ENCODE measurements around the gene KCNT1.

KCNT1 gene

GRCh38 chr9:135785013-135785575 lies 83.1 kb downstream of the KCNT1 start:
- no peak for DNase-seq (ENCODE audit: low read depth)

DNA sequence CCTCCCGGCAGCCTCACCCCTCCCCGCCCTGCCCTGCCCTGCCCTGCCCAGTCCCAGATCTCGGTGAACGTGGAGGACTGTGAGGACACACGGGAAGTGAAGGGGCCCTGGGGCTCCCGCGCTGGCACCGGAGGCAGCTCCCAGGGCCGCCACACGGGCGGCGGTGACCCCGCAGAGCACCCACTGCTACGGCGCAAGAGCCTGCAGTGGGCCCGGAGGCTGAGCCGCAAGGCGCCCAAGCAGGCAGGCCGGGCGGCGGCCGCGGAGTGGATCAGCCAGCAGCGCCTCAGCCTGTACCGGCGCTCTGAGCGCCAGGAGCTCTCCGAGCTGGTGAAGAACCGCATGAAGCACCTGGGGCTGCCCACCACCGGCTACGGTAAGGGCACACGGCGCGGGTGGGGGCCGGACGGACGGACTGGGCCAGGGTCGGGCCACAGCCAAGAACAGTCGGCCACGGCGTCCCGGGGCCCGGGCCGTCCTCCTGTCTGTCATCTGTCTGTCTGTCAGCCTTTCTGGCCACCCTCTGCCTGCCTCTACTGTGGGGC lies 84.2 kb downstream of the KCNT1 start:
- no peak for DNase-seq (ENCODE audit: low read depth)

DNA sequence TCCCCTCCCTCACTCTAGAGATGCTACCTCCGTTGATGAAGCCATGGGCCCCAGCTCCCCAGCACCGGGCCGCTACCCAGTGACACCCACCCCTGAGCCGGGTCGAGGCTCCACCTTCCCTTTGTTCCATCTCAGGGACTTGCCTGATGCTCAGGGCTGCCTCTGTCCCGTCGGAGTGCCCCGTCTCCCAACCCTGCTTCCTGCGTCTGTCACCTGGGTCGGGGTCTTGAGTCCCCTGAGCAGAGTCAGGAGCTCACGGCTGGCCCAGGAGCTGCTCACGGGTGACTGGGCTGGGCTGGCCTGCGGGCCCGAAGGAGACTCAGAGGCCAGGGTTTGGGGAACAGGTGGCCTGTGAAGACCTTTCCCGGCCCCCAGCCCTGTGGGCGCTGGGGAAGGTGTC lies 85.3 kb downstream of the KCNT1 start:
- DNase-seq (ENCODE audit: low read depth) = no peak

- no peak for DNase-seq (ENCODE audit: low read depth)
Measured at GRCh38 chr9:135787776-135788575, 86.0 kb downstream of the KCNT1 start.

DNA sequence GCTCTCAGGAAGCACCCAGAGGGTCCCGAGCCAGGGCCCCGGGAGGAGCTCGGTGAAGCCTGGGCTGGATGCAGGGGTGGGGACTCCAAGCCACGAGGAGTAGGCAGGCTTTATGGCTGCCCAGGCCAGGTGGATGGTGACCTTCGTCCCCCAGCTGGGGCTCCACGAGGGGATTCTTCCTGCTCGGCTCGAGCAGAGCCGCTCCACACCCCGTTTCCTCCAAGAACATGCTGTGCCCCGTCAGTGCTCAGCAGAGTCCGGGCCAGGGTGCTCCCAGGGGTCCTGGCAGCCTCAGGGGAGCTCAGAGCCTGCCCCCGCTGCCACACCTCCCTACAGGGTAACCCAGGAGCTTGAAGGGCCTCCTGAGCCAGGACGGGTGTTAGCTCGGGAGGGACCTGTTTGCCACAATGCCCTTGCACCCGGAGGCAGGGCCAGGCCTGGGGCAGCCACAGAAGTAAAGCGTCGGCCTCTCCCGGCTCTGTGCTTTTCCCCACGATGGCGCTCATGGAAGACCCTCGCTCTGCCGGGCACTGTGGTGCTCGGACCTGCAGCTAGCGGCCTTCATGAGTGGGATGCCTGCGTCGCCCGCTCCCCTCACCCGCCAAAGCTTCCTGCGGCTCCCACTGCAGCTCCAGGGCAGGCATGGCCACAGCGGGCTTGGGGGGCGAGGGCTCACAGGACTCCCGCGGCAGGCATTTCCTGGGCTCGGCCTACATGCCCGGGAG lies 86.8 kb downstream of the KCNT1 start:
- DNase-seq (ENCODE audit: low read depth) = no peak

GRCh38 chr9:135789838-135790291 lies 87.9 kb downstream of the KCNT1 start:
- DNase-seq (ENCODE audit: low read depth) = no peak

- no peak for DNase-seq (ENCODE audit: low read depth)
Measured at GRCh38 chr9:135790356-135790755, 88.4 kb downstream of the KCNT1 start.

DNA sequence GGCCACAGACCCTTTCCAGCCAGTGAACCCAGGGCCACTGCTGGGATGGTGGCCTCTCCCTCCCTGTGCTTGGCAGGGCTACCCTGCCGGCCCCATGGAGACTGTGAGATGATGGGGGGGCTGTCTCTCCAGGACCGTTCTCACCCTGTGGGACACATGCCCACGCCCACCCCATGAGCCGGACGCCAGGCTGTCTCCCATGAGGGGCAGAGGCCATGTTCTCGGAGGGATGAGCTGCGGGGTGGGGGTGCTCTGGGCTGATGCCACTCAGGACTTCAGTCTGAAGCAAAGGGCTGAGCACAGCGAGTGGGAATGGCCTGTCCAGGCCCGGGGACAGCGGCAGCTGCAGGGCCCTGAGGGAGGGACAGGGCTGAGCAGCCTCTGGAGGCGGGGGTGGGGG lies 88.9 kb downstream of the KCNT1 start:
- no peak for DNase-seq (ENCODE audit: low read depth)

GRCh38 chr9:135791431-135792267 lies 89.7 kb downstream of the KCNT1 start:
- DNase-seq (ENCODE audit: low read depth) = no peak

DNA sequence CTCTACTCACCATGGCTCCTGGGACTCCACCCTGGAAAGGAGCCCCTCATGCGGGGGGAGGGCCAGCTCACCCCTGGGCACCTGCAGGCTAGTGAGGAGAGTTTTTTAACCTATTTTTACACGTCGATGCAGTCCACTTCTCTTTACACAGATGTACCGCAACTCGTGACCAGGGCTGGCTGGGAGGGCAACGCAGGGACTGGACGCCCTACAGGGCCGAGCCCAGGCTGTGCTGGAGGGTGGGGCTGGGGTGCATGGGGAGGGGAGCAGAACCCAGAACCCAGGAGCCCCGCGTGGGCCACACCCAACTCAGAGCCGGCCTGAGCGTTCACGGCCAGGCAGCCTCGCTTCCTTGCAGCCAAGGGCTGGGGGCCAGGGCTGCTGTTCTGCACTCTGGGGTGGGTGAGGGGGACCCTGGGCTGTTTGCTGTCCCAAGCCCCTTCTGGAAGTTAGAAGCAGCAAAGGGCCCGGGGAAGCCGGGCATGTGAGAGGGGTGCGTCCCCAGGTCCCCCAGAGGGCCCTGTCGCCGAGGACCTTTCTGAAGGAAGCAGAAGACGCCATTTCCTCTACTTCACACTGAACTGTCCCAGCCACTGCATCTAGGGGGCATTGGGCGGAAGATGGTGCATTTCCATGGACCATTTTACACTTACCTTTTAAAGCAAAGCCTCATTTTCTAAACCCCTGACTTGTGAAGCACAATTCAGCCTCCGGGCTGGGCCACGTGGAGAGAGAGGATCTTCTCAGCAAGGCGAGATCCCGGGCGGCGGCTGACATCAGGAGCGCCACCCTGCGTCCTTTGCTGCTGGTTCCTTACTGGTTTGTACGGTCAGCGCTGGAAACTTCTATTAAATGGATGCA lies 90.5 kb downstream of the KCNT1 start:
- DNase-seq (ENCODE audit: low read depth) = no peak

DNA sequence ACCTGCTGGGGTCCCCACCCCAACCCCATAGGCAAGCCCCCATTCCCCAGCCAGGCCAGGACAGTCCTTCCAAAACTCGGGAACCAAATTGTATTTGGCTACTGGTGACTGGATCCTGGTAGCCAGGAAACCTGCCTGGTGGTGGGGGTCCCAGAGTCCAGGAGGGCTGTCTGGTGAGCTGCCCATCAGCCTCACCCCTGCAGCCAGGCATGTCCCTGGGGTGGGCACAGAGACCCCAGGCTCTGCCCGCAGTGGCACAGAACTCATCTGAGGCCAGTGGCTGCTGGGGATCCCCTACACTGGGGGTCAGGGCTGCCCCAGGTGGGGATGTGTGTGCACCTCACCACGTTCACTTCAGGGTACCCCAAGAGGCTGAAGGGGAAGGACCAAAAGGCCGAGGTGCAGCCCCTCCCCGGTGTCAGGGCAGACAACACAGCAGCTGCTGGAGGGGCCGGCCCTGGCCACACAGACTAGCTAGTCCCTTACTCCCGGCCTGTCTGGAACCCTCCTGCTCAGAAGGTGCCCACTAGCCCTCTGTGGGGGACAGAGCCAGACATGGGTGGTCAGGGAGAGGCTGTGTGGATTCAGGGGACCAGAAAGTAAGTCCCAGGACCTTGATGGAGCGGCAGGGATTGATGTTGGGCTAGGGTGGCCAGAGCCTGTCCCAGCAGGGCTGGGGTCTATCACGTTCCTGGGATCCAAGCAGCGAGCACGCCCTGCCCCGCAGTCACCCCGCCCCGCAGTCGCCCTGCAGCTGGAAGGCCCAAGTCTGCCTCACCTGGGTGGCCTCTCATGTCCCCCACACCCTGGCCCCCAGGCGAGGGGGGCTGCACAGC lies 91.5 kb downstream of the KCNT1 start:
- DNase-seq (ENCODE audit: low read depth) = no peak

DNA sequence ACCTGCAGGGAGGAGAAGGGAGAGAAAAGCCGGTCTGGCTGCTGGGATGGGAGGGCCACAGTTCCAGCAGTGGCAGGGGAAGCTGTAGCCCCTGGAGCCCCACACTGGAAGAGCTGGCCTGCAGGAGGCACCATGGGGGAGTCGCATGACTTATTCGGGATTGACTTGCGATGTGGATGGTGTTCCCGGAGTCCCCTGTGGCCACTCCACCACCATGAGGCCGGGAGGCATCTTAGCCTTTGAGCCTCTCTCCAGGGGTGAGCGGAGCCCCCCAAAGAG lies 92.0 kb downstream of the KCNT1 start:
- DNase-seq (ENCODE audit: low read depth) = no peak

DNA sequence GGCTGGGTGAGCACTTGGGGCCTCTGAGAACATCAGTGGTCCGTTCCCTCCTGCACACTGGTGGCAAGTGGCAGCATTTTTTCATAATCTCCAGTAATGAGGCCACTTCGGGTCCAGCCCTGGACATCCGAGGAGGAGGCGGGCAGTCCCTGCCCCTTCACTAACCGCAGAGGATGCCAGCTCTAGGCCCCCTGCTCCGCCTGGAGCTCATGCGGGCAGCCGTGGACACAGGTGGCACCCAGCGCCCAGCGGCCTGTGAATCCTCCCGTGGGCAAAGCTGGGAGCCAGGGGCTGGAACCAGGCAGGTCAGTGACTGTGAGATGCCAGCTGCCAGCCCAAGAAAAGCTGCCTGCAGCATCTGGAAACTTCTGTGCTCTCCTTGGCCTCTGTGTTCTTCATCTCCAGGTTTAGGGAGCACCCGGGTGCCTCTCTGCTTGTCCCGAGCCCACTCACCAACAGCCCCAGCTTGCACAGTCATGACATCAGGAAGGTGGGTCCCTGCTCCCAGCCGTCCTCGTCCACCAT lies 92.4 kb downstream of the KCNT1 start:
- no peak for DNase-seq (ENCODE audit: low read depth)

- DNase-seq (ENCODE audit: low read depth) = no peak
Measured at GRCh38 chr9:135795391-135795790, 93.4 kb downstream of the KCNT1 start.

DNA sequence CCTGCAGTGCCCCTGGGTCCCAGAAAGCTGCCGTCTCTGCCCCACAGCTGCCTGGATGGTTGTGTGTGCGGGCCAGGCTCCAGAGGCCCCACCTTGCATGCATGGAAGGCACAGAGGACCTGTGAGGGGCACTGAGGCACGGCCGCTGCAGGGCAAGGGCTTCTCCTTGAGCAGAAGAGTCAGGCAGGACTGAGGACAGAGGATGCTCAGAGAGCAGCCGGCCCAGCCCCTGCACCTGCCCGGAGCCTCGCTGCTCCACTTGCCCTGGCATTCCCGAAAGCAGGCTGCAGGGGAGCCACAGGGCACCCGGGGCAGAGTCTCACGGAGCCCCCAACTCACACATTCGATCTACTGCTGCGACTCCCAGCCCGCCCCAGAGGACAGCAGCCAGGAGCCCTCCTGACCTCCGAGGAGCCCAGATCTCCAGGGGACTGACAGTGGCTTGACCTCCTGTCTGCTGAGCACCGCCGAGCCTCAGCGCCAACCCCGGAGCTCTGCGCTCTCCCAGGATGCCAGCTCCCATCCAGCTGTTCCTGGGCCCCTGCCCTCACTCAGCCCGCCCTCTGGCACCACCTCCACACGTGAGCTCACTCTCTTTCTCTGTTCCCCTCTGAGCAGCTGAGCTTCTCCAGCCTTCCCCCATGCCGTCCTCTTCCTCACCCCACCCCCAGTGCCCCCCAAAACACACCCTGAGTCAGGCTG lies 95.0 kb downstream of the KCNT1 start:
- DNase-seq (ENCODE audit: low read depth) = no peak

DNA sequence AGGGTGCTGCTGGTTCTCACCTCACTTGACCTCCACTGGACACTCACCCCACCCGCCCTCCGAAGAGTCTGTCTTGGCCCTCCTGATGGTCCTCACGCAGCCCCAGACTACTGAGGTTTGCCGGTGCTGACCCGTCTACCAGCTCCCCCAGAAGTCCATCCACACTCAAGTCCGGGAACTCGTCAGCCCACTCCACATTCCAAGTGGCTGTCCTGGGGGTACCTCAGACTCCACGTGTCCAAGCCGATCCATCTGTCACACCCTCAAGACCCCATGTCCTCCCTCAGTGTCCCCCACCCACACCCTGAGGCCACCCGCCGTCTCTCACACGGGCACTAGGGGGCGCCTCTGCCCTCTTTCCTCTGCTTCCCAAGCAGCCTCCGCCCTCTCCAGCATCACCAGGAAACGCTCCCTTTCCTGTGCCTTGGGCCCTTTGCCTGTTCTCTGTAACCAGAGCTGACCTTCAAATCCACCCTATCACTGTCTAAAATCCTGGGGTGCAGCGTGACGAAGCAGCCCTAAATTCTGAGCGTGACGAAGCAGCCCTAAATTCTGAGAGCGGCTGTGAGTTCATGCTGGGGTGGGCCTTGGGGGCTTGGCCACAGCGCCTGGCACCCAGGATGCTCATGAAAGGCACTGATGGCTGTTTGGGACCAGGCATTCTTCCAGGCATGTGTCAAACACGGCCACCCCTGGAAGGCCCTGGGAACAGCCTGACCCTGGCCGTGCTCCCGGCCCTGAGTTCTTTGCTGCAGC lies 95.7 kb downstream of the KCNT1 start:
- no peak for DNase-seq (ENCODE audit: low read depth)

DNA sequence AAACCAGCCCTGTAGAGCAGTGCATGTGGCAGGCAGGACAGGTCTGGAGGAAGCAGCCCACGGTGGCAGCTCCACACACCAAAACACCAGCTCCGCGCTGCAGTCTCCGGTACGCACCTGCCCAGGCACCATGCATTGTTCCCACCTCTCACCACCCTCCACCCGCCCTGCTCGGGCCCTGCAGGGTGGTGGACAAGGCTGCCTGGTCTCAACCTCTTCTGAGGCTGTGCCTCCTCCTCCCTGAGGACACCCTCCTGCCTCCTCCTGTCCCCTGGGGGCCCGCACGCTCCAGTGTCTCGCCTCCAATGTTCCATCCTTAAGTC lies 96.2 kb downstream of the KCNT1 start:
- DNase-seq (ENCODE audit: low read depth) = no peak

DNA sequence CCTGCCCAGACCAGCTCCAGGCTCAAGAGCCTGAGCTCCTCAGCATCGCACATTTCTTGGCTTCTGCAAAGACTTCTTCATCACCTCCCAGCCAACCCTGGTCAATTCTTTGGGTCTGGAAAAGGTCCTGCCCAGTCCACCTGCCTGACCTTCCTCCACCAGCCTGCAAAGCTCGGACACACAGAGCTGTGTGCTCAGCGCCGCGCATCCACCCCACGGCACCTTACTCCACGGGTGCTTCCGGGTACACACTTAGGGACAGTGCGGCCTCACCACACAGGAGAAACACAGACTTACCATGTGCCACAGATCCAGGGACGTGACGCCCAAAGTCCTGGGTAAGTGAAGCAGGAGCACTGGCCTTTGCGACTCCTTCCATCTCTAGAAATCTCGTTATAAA lies 97.3 kb downstream of the KCNT1 start:
- DNase-seq (ENCODE audit: low read depth) = no peak

GRCh38 chr9:135801070-135801469 lies 99.1 kb downstream of the KCNT1 start:
- DNase-seq (ENCODE audit: low read depth) = no peak
